D341Med (cell line): ENCODE data around the gene STIP1.
A peak's percentile ranks its signal among the peaks of the same experiment; 100 is the strongest.

ENCODE experiments used
- DNase-seq: peaks from one replicate; pipeline ENCODE4 v3.0.0; 2012; ENCODE audit warnings: low spot score

The STIP1 gene

GRCh38 chr11:64251016-64251752 lies 65.2 kb downstream of the STIP1 start, which contains the start of gene PLCB3:
TSS of gene PLCB3 (plus strand) at chr11:64251530. CDS start at chr11:64251650, 120 bp downstream.
- peak; percentile 94 for DNase-seq

GRCh38 chr11:64251753-64252002 lies 65.7 kb downstream of the STIP1 start:
- DNase-seq = no peak

- peak; percentile 54 for DNase-seq
These were observed 66.3 kb downstream of the STIP1 start for GRCh38 chr11:64252003-64252872.

DNA sequence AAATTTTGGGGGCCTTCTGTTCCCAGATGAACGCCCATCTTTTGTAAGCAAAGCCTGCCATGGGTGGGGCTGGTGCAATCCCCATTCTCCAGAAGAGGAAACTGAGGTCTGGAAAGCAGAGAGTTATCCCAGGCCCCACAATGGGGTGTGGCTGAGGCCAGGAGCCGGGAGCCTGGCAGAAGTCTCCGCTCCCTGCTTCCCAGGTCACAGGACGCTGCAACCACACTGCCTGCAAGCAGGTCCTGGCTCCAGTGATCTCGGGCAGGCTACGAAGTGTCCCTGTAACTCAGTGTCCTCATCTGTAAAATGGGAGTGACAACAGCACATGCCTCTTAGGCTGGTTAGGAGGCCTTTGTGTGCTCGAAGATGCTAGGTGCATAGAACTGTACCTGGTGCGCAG lies 67.1 kb downstream of the STIP1 start:
- no peak for DNase-seq

DNA sequence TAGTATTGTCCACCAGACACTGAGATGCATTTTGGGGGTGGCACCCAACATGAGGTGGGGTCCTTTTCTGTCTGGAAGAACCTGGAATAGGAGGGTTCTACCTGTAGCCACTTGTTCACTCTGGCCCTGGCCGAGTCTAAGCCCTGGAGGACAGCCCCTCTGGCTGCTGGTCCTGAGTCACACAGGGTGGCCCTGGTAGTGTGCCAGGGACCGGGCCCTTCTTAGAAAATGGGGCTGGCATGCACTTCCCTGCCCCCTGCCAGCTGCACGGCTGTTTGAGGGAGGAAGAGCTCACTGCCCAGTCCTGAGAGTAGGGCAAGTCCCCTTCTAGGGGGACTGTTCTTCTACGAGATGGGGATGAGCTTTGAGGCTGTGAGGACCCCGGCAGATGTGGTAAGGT lies 67.5 kb downstream of the STIP1 start:
- DNase-seq = no peak
